Activated T-helper 1 cell treated with Interleukin-2 at 50 U/mL for 16 hours (primary cell): ENCODE data around the gene ZNF511.
A peak's percentile ranks its signal among the peaks of the same experiment; 100 is the strongest.
"Not testable (repeated sequence)": the region's sequence is repeated elsewhere in the genome, so short reads cannot be mapped to it uniquely, and the experiment has no call there.

ENCODE experiments used
- DNase-seq: peaks from one replicate; pipeline ENCODE4 v3.0.0-alpha.2; 2020; ENCODE audit warnings: low read depth

The ZNF511 gene

GRCh38 chr10:133308421-133309099 lies at the start of gene ZNF511, which contains the start of gene TUBGCP2:
Gene ZNF511 (plus strand): TSS chr10:133308914. CDS start chr10:133308944, 30 bp downstream.
Gene TUBGCP2 (minus strand): TSS chr10:133308872. CDS start chr10:133302941, 5,931 bp downstream.
- DNase-seq, result peak; percentile 85

GRCh38 chr10:133259602-133259989 lies 49.1 kb upstream of the ZNF511 start:
- DNase-seq, result no peak

GRCh38 chr10:133260895-133261725 lies 47.6 kb upstream of the ZNF511 start:
- DNase-seq, result peak; percentile 33

GRCh38 chr10:133261726-133262325 lies 46.9 kb upstream of the ZNF511 start:
- peak; percentile 81 for DNase-seq

GRCh38 chr10:133262696-133263095 lies 46.0 kb upstream of the ZNF511 start:
- DNase-seq, result no peak

GRCh38 chr10:133263674-133264073 lies 45.0 kb upstream of the ZNF511 start:
- DNase-seq, result no peak

- no peak for DNase-seq
Observed at GRCh38 chr10:133264461-133264860, 44.3 kb upstream of the ZNF511 start.

- DNase-seq, result not testable (repeated sequence)
Observed at GRCh38 chr10:133265052-133265451, 43.7 kb upstream of the ZNF511 start.

- DNase-seq, result no peak
Observed at GRCh38 chr10:133266056-133266795, 42.5 kb upstream of the ZNF511 start.

- DNase-seq, result no peak
Observed at GRCh38 chr10:133267293-133267692, 41.4 kb upstream of the ZNF511 start.

- no peak for DNase-seq
Observed at GRCh38 chr10:133267829-133268228, 40.9 kb upstream of the ZNF511 start.

GRCh38 chr10:133268532-133268931 lies 40.2 kb upstream of the ZNF511 start:
- no peak for DNase-seq

- DNase-seq, result no peak
Observed at GRCh38 chr10:133269367-133269766, 39.3 kb upstream of the ZNF511 start.

- no peak for DNase-seq
Observed at GRCh38 chr10:133270204-133270603, 38.5 kb upstream of the ZNF511 start.

GRCh38 chr10:133270773-133271297 lies 37.9 kb upstream of the ZNF511 start:
- DNase-seq, result no peak

- DNase-seq, result no peak
Observed at GRCh38 chr10:133271521-133272300, 37.0 kb upstream of the ZNF511 start.

GRCh38 chr10:133272301-133272963 lies 36.3 kb upstream of the ZNF511 start:
- no peak for DNase-seq

- DNase-seq, result no peak
Observed at GRCh38 chr10:133272964-133273420, 35.7 kb upstream of the ZNF511 start.

- DNase-seq, result no peak
Observed at GRCh38 chr10:133273534-133274143, 35.1 kb upstream of the ZNF511 start.
